Prostate gland (tissue), 2 donors: ENCODE measurements around the gene HMCES.

Source experiments
- POLR2A ChIP-seq: fragments of 450-650 bp; IDR thresholded peaks from one replicate; pipeline ENCODE4 v1.6.1; 2016; ENCODE audit warnings: antibody characterized with exemption, mild to moderate bottlenecking
- POLR2AphosphoS5 ChIP-seq: sonication (generic); formaldehyde crosslinking; IDR thresholded peaks from one replicate; pipeline ENCODE4 v1.6.1; 2017; ENCODE audit warnings: antibody characterized with exemption
- TF ChIP-seq, protein P1 (sequence below), 4 experiments: fragments of 200-600 bp in 2 of 4; fragments of 450-650 bp in 2 of 4; sonication (generic) in 2 of 4; IDR thresholded peaks; 1 replicate in 3 of 4; 2 replicates in 1 of 4; pipeline ENCODE4 v1.5.1; 2016 to 2019; ENCODE audit warnings: antibody characterized with exemption in 4 of 4, mild to moderate bottlenecking in 2 of 4, moderate library complexity in 2 of 4

DNA sequence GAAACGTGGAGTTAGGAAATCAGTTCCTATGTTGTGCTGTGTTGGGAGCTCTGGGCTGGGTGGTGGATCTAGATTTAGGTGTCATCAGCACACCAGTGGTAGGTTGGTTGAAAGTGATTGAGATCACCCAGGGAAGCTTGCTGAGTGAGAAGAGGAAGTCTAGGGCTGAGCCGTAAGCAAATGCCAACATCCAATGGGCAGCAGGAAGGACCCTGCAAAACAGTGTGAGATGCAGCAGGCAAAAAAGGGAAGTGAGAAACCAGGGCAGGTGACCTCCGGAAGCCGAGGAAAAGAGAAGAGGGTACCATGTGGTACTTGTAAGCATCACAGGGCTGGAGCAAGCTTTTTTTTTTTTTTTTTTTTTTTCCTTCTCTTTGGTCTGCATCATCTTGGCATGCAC, 45.1 kb upstream of the HMCES start:
- TF ChIP-seq, protein P1, sequence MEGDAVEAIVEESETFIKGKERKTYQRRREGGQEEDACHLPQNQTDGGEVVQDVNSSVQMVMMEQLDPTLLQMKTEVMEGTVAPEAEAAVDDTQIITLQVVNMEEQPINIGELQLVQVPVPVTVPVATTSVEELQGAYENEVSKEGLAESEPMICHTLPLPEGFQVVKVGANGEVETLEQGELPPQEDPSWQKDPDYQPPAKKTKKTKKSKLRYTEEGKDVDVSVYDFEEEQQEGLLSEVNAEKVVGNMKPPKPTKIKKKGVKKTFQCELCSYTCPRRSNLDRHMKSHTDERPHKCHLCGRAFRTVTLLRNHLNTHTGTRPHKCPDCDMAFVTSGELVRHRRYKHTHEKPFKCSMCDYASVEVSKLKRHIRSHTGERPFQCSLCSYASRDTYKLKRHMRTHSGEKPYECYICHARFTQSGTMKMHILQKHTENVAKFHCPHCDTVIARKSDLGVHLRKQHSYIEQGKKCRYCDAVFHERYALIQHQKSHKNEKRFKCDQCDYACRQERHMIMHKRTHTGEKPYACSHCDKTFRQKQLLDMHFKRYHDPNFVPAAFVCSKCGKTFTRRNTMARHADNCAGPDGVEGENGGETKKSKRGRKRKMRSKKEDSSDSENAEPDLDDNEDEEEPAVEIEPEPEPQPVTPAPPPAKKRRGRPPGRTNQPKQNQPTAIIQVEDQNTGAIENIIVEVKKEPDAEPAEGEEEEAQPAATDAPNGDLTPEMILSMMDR (IDR thresholded peaks at IDR 0.05): no peak
- TF ChIP-seq POLR2A (no peak), POLR2AphosphoS5 (no peak)
